IMR-90 (cell line): Measurements from ENCODE around the gene ARRDC2. TPM values are rescaled to one million over a fixed set of nuclear protein-coding genes. Genes with fewer than 3 reads are reported as not detected.
A peak's percentile ranks its signal among the peaks of the same experiment; 100 is the strongest.

Experiments
- ATAC-seq: fragments of 200-7000 bp; cut with Tn5 transposase; 2 replicates; pipeline ENCODE4 v1.9.1; 2020; ENCODE audit warnings: low read depth, mild to moderate bottlenecking, moderate library complexity
- BruUV-seq: library from RNA; stranded (reverse); fragments of 400-500 nt; replicated peaks from 2 replicates; lab custom pipeline; 2021; lab: Mats Ljungman, UMichigan
- CTCF ChIA-PET: fragments of 300-600 bp; formaldehyde crosslinking; extraction: SDS; loops from one replicate; lab custom pipeline; 2021; ENCODE audit warnings: antibody characterized with exemption; lab: Yijun Ruan, JAX
- POLR2A ChIA-PET: fragments of 300-600 bp; sonication (Branson Sonifier 250); formaldehyde crosslinking; loops from one replicate; lab custom pipeline; 2022; ENCODE audit warnings: antibody characterized with exemption; ENCODE audit not compliant: unreplicated experiment; lab: Charles Lee
- DNase-seq: peaks from one replicate; pipeline ENCODE4 v3.0.0; 2013
- H2AFZ ChIP-seq: replicated peaks from 2 replicates; pipeline ENCODE3; 2013; ENCODE audit warnings: low read length, mild to moderate bottlenecking; ENCODE audit not compliant: poor library complexity
- H2AK5ac ChIP-seq: 2 replicates; pipeline ENCODE4 v1.6.1; 2013; ENCODE audit warnings: low read depth, low read length, inconsistent platforms
- H2AK9ac ChIP-seq: replicated peaks from 2 replicates; pipeline ENCODE3; 2013; ENCODE audit warnings: mild to moderate bottlenecking, low read depth, low read length, moderate library complexity; ENCODE audit not compliant: poor library complexity
- H2BK120ac ChIP-seq: 2 replicates; pipeline ENCODE4 v1.6.1; 2013; ENCODE audit warnings: low read depth, low read length, inconsistent platforms
- H2BK15ac ChIP-seq: 3 replicates; pipeline ENCODE4 v1.6.1; 2013; ENCODE audit warnings: low read depth, low read length, inconsistent platforms
- H2BK20ac ChIP-seq: 2 replicates; pipeline ENCODE4 v1.6.1; 2013; ENCODE audit warnings: low read depth, mild to moderate bottlenecking, inconsistent platforms, low read length, moderate library complexity
- H2BK5ac ChIP-seq: 2 replicates; pipeline ENCODE4 v1.6.1; 2013; ENCODE audit warnings: mild to moderate bottlenecking, low read depth, low read length, inconsistent platforms; ENCODE audit not compliant: poor library complexity, severe bottlenecking
- H3K14ac ChIP-seq: replicated peaks from 2 replicates; pipeline ENCODE4 v1.6.1; 2013; ENCODE audit warnings: low read depth, low read length, inconsistent platforms
- H3K18ac ChIP-seq: 2 replicates; pipeline ENCODE4 v1.6.1; 2013; ENCODE audit warnings: low read depth, low read length, control low read depth
- H3K23ac ChIP-seq: 2 replicates; pipeline ENCODE4 v1.6.1; 2013; ENCODE audit warnings: low read depth, low read length, inconsistent platforms
- H3K27ac ChIP-seq: 2 replicates; pipeline ENCODE4 v1.5.1; 2013; ENCODE audit warnings: mild to moderate bottlenecking, control low read depth, low read length; ENCODE audit not compliant: insufficient read depth
- H3K27me3 ChIP-seq: 2 replicates; pipeline ENCODE4 v1.6.1; 2013; ENCODE audit warnings: low read length; ENCODE audit not compliant: control insufficient read depth, insufficient read depth
- H3K36me3 ChIP-seq: 2 replicates; pipeline ENCODE4 v1.6.1; 2013; ENCODE audit warnings: low read length, mixed read lengths; ENCODE audit not compliant: control insufficient read depth, insufficient read depth
- H3K4ac ChIP-seq: 2 replicates; pipeline ENCODE4 v1.6.1; 2013; ENCODE audit warnings: low read depth, low read length, inconsistent platforms
- H3K4me1 ChIP-seq: 2 replicates; pipeline ENCODE4 v1.6.1; 2013; ENCODE audit warnings: low read length, mixed read lengths; ENCODE audit not compliant: control insufficient read depth, insufficient read depth
- H3K4me2 ChIP-seq: 2 replicates; pipeline ENCODE4 v1.6.1; 2013; ENCODE audit warnings: low read depth, mild to moderate bottlenecking, control low read depth, low read length, moderate library complexity
- H3K4me3 ChIP-seq: 2 replicates; pipeline ENCODE4 v1.5.1; 2013; ENCODE audit warnings: low read depth, mild to moderate bottlenecking, control low read depth, low read length, moderate library complexity; ENCODE audit not compliant: insufficient read depth
- H3K56ac ChIP-seq: 2 replicates; pipeline ENCODE4 v1.6.1; 2013; ENCODE audit warnings: low read length, inconsistent platforms; ENCODE audit not compliant: insufficient read depth; ENCODE audit errors: extremely low read depth
- H3K79me1 ChIP-seq, 2 experiments: 2 replicates each; pipeline ENCODE4 v1.6.1; 2013; ENCODE audit warnings: low read length in 2 of 2, inconsistent platforms in 1 of 2, low read depth in 1 of 2
- H3K9ac ChIP-seq: 2 replicates; pipeline ENCODE4 v1.6.1; 2013; ENCODE audit warnings: low read depth, low read length, control low read depth
- H3K9me1 ChIP-seq: 2 replicates; pipeline ENCODE4 v1.6.1; 2013; ENCODE audit warnings: low read length, inconsistent platforms; ENCODE audit not compliant: insufficient read depth
- H3K9me3 ChIP-seq: 2 replicates; pipeline ENCODE4 v1.6.1; 2013; ENCODE audit warnings: low read length; ENCODE audit not compliant: control insufficient read depth, insufficient read depth
- H4K20me1 ChIP-seq: 2 replicates; pipeline ENCODE4 v1.6.1; 2013; ENCODE audit warnings: low read length, inconsistent platforms; ENCODE audit not compliant: insufficient read depth
- H4K5ac ChIP-seq: 2 replicates; pipeline ENCODE4 v1.6.1; 2013; ENCODE audit warnings: mild to moderate bottlenecking, low read depth, low read length, control low read depth
- H4K8ac ChIP-seq, 2 experiments: 2 replicates each; pipeline ENCODE4 v1.6.1; 2013; ENCODE audit warnings: low read depth in 2 of 2, low read length in 2 of 2, control low read depth in 1 of 2, inconsistent platforms in 1 of 2
- H4K91ac ChIP-seq: 2 replicates; pipeline ENCODE4 v1.6.1; 2013; ENCODE audit warnings: low read depth, low read length, inconsistent platforms; ENCODE audit not compliant: insufficient read depth
- CEBPB ChIP-seq: IDR thresholded peaks from 2 replicates; pipeline ENCODE4 v1.6.1; 2012; ENCODE audit warnings: low read depth, low read length, improper control_type of control experiment
- MAFK ChIP-seq: IDR thresholded peaks from 2 replicates; pipeline ENCODE4 v1.6.1; 2012; ENCODE audit warnings: low read depth, low read length, improper control_type of control experiment
- NFE2L2 ChIP-seq: fragments of 150-350 bp; IDR thresholded peaks from 2 replicates; pipeline ENCODE4 v1.6.1; 2016; ENCODE audit warnings: low read depth, mild to moderate bottlenecking, low read length
- RAD21 ChIP-seq: IDR thresholded peaks from 2 replicates; pipeline ENCODE4 v1.6.1; 2012; ENCODE audit warnings: low read length, improper control_type of control experiment
- RFX5 ChIP-seq: IDR thresholded peaks from 2 replicates; pipeline ENCODE4 v1.8.0; 2012; ENCODE audit warnings: low read depth, mild to moderate bottlenecking, low read length, moderate library complexity
- SMC3 ChIP-seq: fragments of 150-350 bp; IDR thresholded peaks from 2 replicates; pipeline ENCODE4 v1.6.1; 2016; ENCODE audit warnings: low read depth, mild to moderate bottlenecking, antibody characterized with exemption, low read length, moderate library complexity
- WGBS, 2 experiments: methylation state at CpG; one replicate each; pipeline versions ENCODE4 v1.1.5 to v1.1.7; 2013; ENCODE audit warnings: missing lambda C conversion rate in 2 of 2; ENCODE audit not compliant: insufficient read length in 1 of 2; ENCODE audit errors: extremely low coverage in 2 of 2; 5-methylcytosine and 5-hydroxymethylcytosine counted together
- dilution Hi-C: fragments of 300-500 bp; cut with HindIII; formaldehyde crosslinking; loops from one replicate; pipeline ENCODE4 v1.14.3; 2018; ENCODE audit warnings: low sequenced_read_pairs; ENCODE audit not compliant: unreplicated experiment
- in situ Hi-C: fragments of 300-500 bp; cut with MboI; formaldehyde crosslinking; loops from 3 replicates; pipeline ENCODE4 v1.14.3; 2019; ENCODE audit warnings: low sequenced_read_pairs, inconsistent platforms, mixed read lengths
- intact Hi-C: fragments of 100-400 bp; cut with micrococcal nuclease; formaldehyde crosslinking; loops from 2 replicates; pipeline ENCODE4 v1.10.0; 2022
- polyA plus RNA-seq, 3 experiments: library from polyadenylated mRNA; depleted of rRNA; stranded (reverse); fragments of >200 nt; gene quantifications; 2 replicates each; pipeline ENCODE4 v1.2.3, GENCODE V29; 2012; ENCODE audit warnings: low replicate concordance in 1 of 3
- total RNA-seq: library from RNA; depleted of rRNA; stranded (reverse); fragments of >200 nt; gene quantifications from 2 replicates; pipeline ENCODE4 v1.2.3, GENCODE V29; 2012
- TF ChIP-seq, protein P1 (sequence below): fragments of 150-350 bp; IDR thresholded peaks from 2 replicates; pipeline ENCODE4 v1.6.1; 2017; ENCODE audit warnings: mild to moderate bottlenecking, antibody characterized with exemption, low read length, low read depth
- TF ChIP-seq, protein P2 (sequence below): conservative IDR thresholded peaks from 2 replicates; pipeline ENCODE4 v1.5.1; 2012; ENCODE audit warnings: mild to moderate bottlenecking, low read depth, low read length, improper control_type of control experiment

ARRDC2 gene
- total and polyA plus RNA-seq, 2 of the 4 experiments (the other 2 are of a cell fraction): 1.4 to 4.9 TPM

GRCh38 chr19:18014197-18014596 lies 6.2 kb downstream of the ARRDC2 start (continued):
- TF ChIP-seq NFE2L2 (no peak), RAD21 (no peak), RFX5 (no peak), MAFK (no peak)

DNA sequence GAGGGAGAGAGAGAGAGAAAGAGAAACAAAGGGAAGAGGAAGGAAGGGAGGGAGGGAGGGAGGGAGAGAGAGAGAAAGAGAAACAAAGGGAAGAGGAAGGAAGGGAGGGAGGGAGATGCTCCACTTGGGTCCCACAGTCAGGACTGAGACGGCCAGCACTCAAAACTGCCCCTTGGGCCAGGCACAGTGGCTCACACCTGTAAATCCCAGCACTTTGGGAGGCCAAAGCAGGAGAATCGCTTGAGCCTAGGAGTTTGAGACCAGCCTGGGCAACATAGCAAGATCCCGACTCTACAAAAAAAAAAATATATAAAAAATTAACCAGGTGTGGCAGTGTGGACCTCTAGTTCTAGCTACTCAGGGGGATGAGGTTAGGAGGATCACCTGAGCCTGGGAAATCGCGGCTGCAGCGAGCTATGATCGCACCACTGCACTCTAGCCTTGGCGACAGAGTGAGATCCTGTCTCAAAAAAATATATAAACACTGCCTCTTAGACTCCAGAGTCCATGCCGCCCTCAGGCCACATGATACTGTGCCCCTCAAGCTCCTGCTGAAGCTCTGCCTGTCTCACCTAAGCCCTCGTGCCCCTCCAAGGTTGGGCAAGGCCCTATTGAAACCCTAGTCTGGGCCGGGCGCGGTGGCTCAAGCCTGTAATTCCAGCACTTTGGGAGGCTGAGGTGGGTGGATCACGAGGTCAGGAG lies 8.4 kb downstream of the ARRDC2 start:
- TF ChIP-seq SMC3: no peak
- no peak for TF ChIP-seq RFX5
- TF ChIP-seq RAD21: no peak
- TF ChIP-seq, protein P1, sequence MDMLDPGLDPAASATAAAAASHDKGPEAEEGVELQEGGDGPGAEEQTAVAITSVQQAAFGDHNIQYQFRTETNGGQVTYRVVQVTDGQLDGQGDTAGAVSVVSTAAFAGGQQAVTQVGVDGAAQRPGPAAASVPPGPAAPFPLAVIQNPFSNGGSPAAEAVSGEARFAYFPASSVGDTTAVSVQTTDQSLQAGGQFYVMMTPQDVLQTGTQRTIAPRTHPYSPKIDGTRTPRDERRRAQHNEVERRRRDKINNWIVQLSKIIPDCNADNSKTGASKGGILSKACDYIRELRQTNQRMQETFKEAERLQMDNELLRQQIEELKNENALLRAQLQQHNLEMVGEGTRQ: no peak
- no peak for TF ChIP-seq CEBPB
- TF ChIP-seq, protein P2, sequence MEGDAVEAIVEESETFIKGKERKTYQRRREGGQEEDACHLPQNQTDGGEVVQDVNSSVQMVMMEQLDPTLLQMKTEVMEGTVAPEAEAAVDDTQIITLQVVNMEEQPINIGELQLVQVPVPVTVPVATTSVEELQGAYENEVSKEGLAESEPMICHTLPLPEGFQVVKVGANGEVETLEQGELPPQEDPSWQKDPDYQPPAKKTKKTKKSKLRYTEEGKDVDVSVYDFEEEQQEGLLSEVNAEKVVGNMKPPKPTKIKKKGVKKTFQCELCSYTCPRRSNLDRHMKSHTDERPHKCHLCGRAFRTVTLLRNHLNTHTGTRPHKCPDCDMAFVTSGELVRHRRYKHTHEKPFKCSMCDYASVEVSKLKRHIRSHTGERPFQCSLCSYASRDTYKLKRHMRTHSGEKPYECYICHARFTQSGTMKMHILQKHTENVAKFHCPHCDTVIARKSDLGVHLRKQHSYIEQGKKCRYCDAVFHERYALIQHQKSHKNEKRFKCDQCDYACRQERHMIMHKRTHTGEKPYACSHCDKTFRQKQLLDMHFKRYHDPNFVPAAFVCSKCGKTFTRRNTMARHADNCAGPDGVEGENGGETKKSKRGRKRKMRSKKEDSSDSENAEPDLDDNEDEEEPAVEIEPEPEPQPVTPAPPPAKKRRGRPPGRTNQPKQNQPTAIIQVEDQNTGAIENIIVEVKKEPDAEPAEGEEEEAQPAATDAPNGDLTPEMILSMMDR: no peak
- no peak overlapping the region for H2AK9ac ChIP-seq
- no peak for DNase-seq
- BruUV-seq: no TSS peak
- dilution Hi-C loops: no loop called here
- H4K20me1 ChIP-seq: no peaks in the 10 kb centered on the region
- no peak overlapping the region for H3K4me2 ChIP-seq
- H3K23ac ChIP-seq: no peak overlapping the region
- H2BK15ac ChIP-seq: no peak overlapping the region
- peaks cover 13% of the 10 kb centered on the region for H3K4me1 ChIP-seq
- H2BK5ac ChIP-seq: no peak overlapping the region
- no peak overlapping the region for H4K91ac ChIP-seq
- WGBS, 2 experiments: 85% methylated on average over 8 of the region's 14 CpGs; no CpG with 5 or more reads in 1 of the 2 experiments
- ChIA-PET CTCF (interaction anchor here (0.6 to 0.7 kb wide), 2 partner anchors 254 to 627 kb away, joined by 3 to 4 read pairs; no protein-coding TSS in a partner anchor), POLR2A (no interaction called here)
- 0 out of 4 replicates have a peak, but pooled peaks cover 0 to 2% of the 10 kb centered on the region in 2 experiments for H3K79me1 ChIP-seq
- in situ Hi-C loops: loop anchor here (5.0 kb wide), 1 partner anchor 41 kb away; no protein-coding TSS in a partner anchor
- intact Hi-C loops: no loop called here
- no peak overlapping the region for H2BK20ac ChIP-seq
- no peak overlapping the region for H3K27ac ChIP-seq
- H3K36me3 ChIP-seq: peaks cover 15% of the 10 kb centered on the region
- H3K9ac ChIP-seq: no peak overlapping the region
- H4K5ac ChIP-seq: no peak overlapping the region
- H3K14ac ChIP-seq: no peak overlapping the region
- no peak overlapping the region for H2AFZ ChIP-seq
- H4K8ac ChIP-seq: no peak overlapping the region
- H3K27me3 ChIP-seq: no peaks in the 10 kb centered on the region
- H3K4me3 ChIP-seq: no peak overlapping the region
- no peak overlapping the region for H3K4ac ChIP-seq
- no peak overlapping the region; the same call in 1 of the 2 replicates for H3K56ac ChIP-seq
- no peak overlapping the region for H2BK120ac ChIP-seq
- peaks cover 9% of the 10 kb centered on the region for H3K9me1 ChIP-seq
- H3K9me3 ChIP-seq: no peaks in the 10 kb centered on the region
- H3K18ac ChIP-seq: no peak overlapping the region
- peak overlapping the region; percentile 23; the same call in 1 of the 2 replicates for H2AK5ac ChIP-seq
- ATAC-seq: no peak
